Activated naive CD8-positive, alpha-beta T cell treated with anti-CD3 and anti-CD28 coated beads, Interleukin-2, amount 50 U/mL, for 24 hours (primary cell): ENCODE measurements around the gene FAM117B.

Source experiments
- ATAC-seq: fragments of 150-1000 bp; cut with Tn5 transposase; one replicate; pipeline ENCODE4 v1.10.0; 2021
- DNase-seq: peaks from one replicate; pipeline ENCODE4 v3.0.0; 2021
- H3K27ac Mint-ChIP-seq: one replicate; pipeline ENCODE4 v1.8.0; 2021; ENCODE audit warnings: mild to moderate bottlenecking, mixed read lengths
- H3K27me3 Mint-ChIP-seq: one replicate; pipeline ENCODE4 v1.8.0; 2021; ENCODE audit warnings: mixed read lengths
- H3K36me3 Mint-ChIP-seq: one replicate; pipeline ENCODE4 v1.8.0; 2021; ENCODE audit warnings: low read depth, mixed read lengths
- H3K4me1 Mint-ChIP-seq: one replicate; pipeline ENCODE4 v1.8.0; 2021; ENCODE audit warnings: mixed read lengths
- H3K4me3 Mint-ChIP-seq: one replicate; pipeline ENCODE4 v1.8.0; 2021; ENCODE audit warnings: mild to moderate bottlenecking, moderate library complexity, mixed read lengths
- H3K9me3 Mint-ChIP-seq: one replicate; pipeline ENCODE4 v1.8.0; 2021; ENCODE audit warnings: mixed read lengths

FAM117B gene

GRCh38 chr2:202634556-202635427 is at the start of gene FAM117B:
FAM117B (plus strand) TSS chr2:202634969; CDS start chr2:202635188, 219 bp downstream.
- H3K4me1 Mint-ChIP-seq: peaks cover 53% of the 10 kb centered on the region
- H3K9me3 Mint-ChIP-seq: no peaks in the 10 kb centered on the region
- peak within 1 kb of the TSS; percentile 85 for H3K4me3 Mint-ChIP-seq
- peak; percentile 92 for ATAC-seq
- no peaks in the 10 kb centered on the region for H3K36me3 Mint-ChIP-seq
- DNase-seq: peak; percentile 98
- H3K27ac Mint-ChIP-seq: peak within 1 kb of the TSS; percentile 96
- H3K27me3 Mint-ChIP-seq: no peaks in the 10 kb centered on the region

DNA sequence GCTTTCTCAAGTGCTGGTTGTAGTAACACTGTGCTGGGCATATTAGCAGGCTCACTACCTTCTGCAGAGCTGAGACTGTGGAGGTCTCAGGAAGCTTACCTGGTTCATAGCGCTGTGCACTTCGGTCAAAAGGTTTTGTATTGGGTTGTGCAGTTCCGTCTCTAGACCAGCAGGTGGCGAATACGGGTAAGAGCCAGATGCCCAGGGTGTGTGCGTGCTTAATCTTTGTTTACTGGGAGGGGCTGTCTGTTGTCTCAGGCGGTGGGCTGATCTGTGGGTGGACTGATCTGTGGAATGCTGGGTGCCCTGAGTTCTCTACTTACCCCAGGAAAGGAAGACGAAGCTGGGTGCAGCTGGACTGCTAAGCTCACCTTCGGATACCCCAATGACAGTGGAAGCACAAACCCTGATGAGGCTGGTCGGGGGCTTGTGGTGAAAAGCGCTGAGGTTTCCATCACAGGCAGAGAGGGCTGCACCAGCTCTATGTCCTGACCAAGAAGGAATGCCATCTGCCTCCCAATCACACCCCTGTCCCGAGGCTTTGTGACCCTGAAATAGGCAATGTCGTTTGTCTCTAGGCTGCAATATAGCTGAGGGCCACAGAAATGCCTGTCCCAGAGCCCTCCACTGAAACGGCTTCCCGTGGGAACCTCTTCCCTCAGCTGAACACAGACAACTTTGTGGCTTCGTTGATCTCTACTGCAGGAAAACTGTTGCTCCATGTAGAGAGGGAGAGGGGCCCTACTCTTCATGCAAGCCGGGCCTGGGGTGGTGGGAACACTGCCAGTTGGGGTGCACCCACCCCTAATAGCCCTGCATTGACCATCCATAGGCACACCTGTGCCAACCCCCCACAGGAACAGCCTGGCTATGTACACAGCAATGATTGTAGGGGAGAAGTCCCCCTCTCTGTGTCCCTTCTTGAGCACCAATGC is 45.9 kb upstream of the FAM117B start:
- Mint-ChIP-seq H3K36me3 (no peaks in the 10 kb centered on the region), H3K4me3 (no peak overlapping the region), H3K4me1 (peaks cover 10% of the 10 kb centered on the region), H3K9me3 (peaks cover under 1% of the 10 kb centered on the region), H3K27ac (no peak overlapping the region), H3K27me3 (no peaks in the 10 kb centered on the region)
- peak; percentile 57 for DNase-seq
- peak; percentile 89 for ATAC-seq

- Mint-ChIP-seq H3K4me1 (peaks cover 10% of the 10 kb centered on the region), H3K27me3 (no peaks in the 10 kb centered on the region), H3K4me3 (no peak overlapping the region), H3K9me3 (no peaks in the 10 kb centered on the region), H3K36me3 (no peaks in the 10 kb centered on the region), H3K27ac (no peak overlapping the region)
- ATAC-seq (no peak), DNase-seq (no peak)
These were observed 45.2 kb upstream of the FAM117B start for GRCh38 chr2:202589582-202589949.

- no peak for ATAC-seq
- H3K4me1 Mint-ChIP-seq: peaks cover 16% of the 10 kb centered on the region
- H3K9me3 Mint-ChIP-seq: no peaks in the 10 kb centered on the region
- no peak overlapping the region for H3K27ac Mint-ChIP-seq
- H3K4me3 Mint-ChIP-seq: no peak overlapping the region
- H3K36me3 Mint-ChIP-seq: no peaks in the 10 kb centered on the region
- H3K27me3 Mint-ChIP-seq: no peaks in the 10 kb centered on the region
- no peak for DNase-seq
These were observed 42.2 kb upstream of the FAM117B start for GRCh38 chr2:202592566-202592965.

- ATAC-seq: no peak
- H3K27ac Mint-ChIP-seq: no peak overlapping the region
- H3K36me3 Mint-ChIP-seq: no peaks in the 10 kb centered on the region
- DNase-seq: no peak
- H3K9me3 Mint-ChIP-seq: no peaks in the 10 kb centered on the region
- no peak overlapping the region for H3K4me3 Mint-ChIP-seq
- H3K4me1 Mint-ChIP-seq: peaks cover 6% of the 10 kb centered on the region
- no peaks in the 10 kb centered on the region for H3K27me3 Mint-ChIP-seq
These were observed 35.7 kb upstream of the FAM117B start for GRCh38 chr2:202599105-202599504.

- Mint-ChIP-seq H3K27ac (no peak overlapping the region), H3K4me1 (peaks cover 12% of the 10 kb centered on the region), H3K36me3 (no peaks in the 10 kb centered on the region), H3K27me3 (no peaks in the 10 kb centered on the region), H3K4me3 (no peak overlapping the region), H3K9me3 (no peaks in the 10 kb centered on the region)
- no peak for ATAC-seq
- no peak for DNase-seq
These were observed 34.9 kb upstream of the FAM117B start for GRCh38 chr2:202599911-202600310.

GRCh38 chr2:202604699-202605098 is 30.1 kb upstream of the FAM117B start:
- no peak overlapping the region for H3K4me3 Mint-ChIP-seq
- peaks cover 2% of the 10 kb centered on the region for H3K36me3 Mint-ChIP-seq
- no peaks in the 10 kb centered on the region for H3K27me3 Mint-ChIP-seq
- DNase-seq (no peak), ATAC-seq (no peak)
- H3K27ac Mint-ChIP-seq: peak overlapping the region; percentile 85
- H3K9me3 Mint-ChIP-seq: no peaks in the 10 kb centered on the region
- H3K4me1 Mint-ChIP-seq: peaks cover 18% of the 10 kb centered on the region

GRCh38 chr2:202605174-202605573 is 29.6 kb upstream of the FAM117B start:
- Mint-ChIP-seq H3K27ac (peak overlapping the region; percentile 85), H3K9me3 (no peaks in the 10 kb centered on the region), H3K4me1 (peaks cover 23% of the 10 kb centered on the region), H3K36me3 (peaks cover 2% of the 10 kb centered on the region), H3K4me3 (no peak overlapping the region), H3K27me3 (no peaks in the 10 kb centered on the region)
- ATAC-seq (peak; percentile 55), DNase-seq (no peak)

- Mint-ChIP-seq H3K27me3 (no peaks in the 10 kb centered on the region), H3K36me3 (peaks cover 2% of the 10 kb centered on the region), H3K4me1 (peaks cover 26% of the 10 kb centered on the region), H3K4me3 (no peak overlapping the region), H3K27ac (no peak overlapping the region), H3K9me3 (no peaks in the 10 kb centered on the region)
- DNase-seq: no peak
- ATAC-seq: no peak
These were observed 26.5 kb upstream of the FAM117B start for GRCh38 chr2:202608142-202608852.

GRCh38 chr2:202609381-202610145 is 25.2 kb upstream of the FAM117B start:
- H3K27ac Mint-ChIP-seq: no peak overlapping the region
- H3K4me3 Mint-ChIP-seq: no peak overlapping the region
- peaks cover 2% of the 10 kb centered on the region for H3K36me3 Mint-ChIP-seq
- peaks cover 23% of the 10 kb centered on the region for H3K4me1 Mint-ChIP-seq
- ATAC-seq (peak; percentile 89), DNase-seq (no peak)
- no peaks in the 10 kb centered on the region for H3K27me3 Mint-ChIP-seq
- H3K9me3 Mint-ChIP-seq: no peaks in the 10 kb centered on the region

GRCh38 chr2:202610380-202610779 is 24.4 kb upstream of the FAM117B start:
- Mint-ChIP-seq H3K36me3 (no peaks in the 10 kb centered on the region), H3K27me3 (no peaks in the 10 kb centered on the region), H3K27ac (no peak overlapping the region), H3K9me3 (no peaks in the 10 kb centered on the region), H3K4me3 (no peak overlapping the region), H3K4me1 (peaks cover 17% of the 10 kb centered on the region)
- DNase-seq: no peak
- ATAC-seq: no peak

- Mint-ChIP-seq H3K27ac (no peak overlapping the region), H3K4me3 (no peak overlapping the region)
- no peak for ATAC-seq
These were observed 22.6 kb upstream of the FAM117B start for GRCh38 chr2:202612145-202612544.

GRCh38 chr2:202613479-202613878 is 21.3 kb upstream of the FAM117B start:
- Mint-ChIP-seq H3K4me1 (peaks cover 14% of the 10 kb centered on the region), H3K27me3 (no peaks in the 10 kb centered on the region), H3K4me3 (no peak overlapping the region), H3K27ac (no peak overlapping the region), H3K36me3 (no peaks in the 10 kb centered on the region), H3K9me3 (no peaks in the 10 kb centered on the region)
- DNase-seq (no peak), ATAC-seq (no peak)

More at GRCh38 chr2:202612145-202612544, 22.6 kb upstream of the FAM117B start:
- DNase-seq: no peak
- no peaks in the 10 kb centered on the region for H3K36me3 Mint-ChIP-seq
- H3K4me1 Mint-ChIP-seq: peaks cover 14% of the 10 kb centered on the region
- H3K9me3 Mint-ChIP-seq: no peaks in the 10 kb centered on the region
- no peaks in the 10 kb centered on the region for H3K27me3 Mint-ChIP-seq

- Mint-ChIP-seq H3K36me3 (no peaks in the 10 kb centered on the region), H3K27me3 (no peaks in the 10 kb centered on the region), H3K4me1 (peaks cover 5% of the 10 kb centered on the region), H3K27ac (no peak overlapping the region), H3K9me3 (no peaks in the 10 kb centered on the region), H3K4me3 (no peak overlapping the region)
- ATAC-seq (no peak), DNase-seq (no peak)
These were observed 10.6 kb upstream of the FAM117B start for GRCh38 chr2:202624133-202624532.
